GM12878 (cell line): ENCODE measurements around the gene AGPAT2.

Experiments used
- CEBPB ChIP-seq, 2 experiments: fragments of 150-350 bp in 1 of 2; IDR thresholded peaks; 2 replicates each; pipeline ENCODE4 v1.6.1; 2012 to 2014; ENCODE audit warnings: low read depth in 2 of 2, low read length in 2 of 2, borderline replicate concordance in 1 of 2, inconsistent platforms in 1 of 2
- CHD4 ChIP-seq: fragments of 200-600 bp; sonication (generic); IDR thresholded peaks from 2 replicates; pipeline ENCODE4 v1.6.1; 2016; ENCODE audit warnings: mild to moderate bottlenecking
- CREB1 ChIP-seq: IDR thresholded peaks from 2 replicates; pipeline ENCODE4 v1.6.1; 2012; ENCODE audit warnings: low read depth, mild to moderate bottlenecking, inconsistent platforms
- MXI1 ChIP-seq: fragments of 150-350 bp; IDR thresholded peaks from 2 replicates; pipeline ENCODE4 v1.6.1; 2011; ENCODE audit warnings: low read depth, mild to moderate bottlenecking, inconsistent platforms, low read length, improper control_type of control experiment
- NFYB ChIP-seq: IDR thresholded peaks from 2 replicates; pipeline ENCODE4 v1.6.1; 2011; ENCODE audit warnings: low read depth, mild to moderate bottlenecking, low read length, improper control_type of control experiment, moderate library complexity; ENCODE audit not compliant: insufficient read depth
- POLR2A ChIP-seq: IDR thresholded peaks from 2 replicates; pipeline ENCODE4 v1.6.1; 2011; ENCODE audit warnings: low read depth, mild to moderate bottlenecking, low read length
- POLR2AphosphoS5 ChIP-seq: IDR thresholded peaks from 2 replicates; pipeline ENCODE4 v1.6.1; 2011; ENCODE audit warnings: mild to moderate bottlenecking, low read length, inconsistent platforms
- SUPT20H ChIP-seq: IDR thresholded peaks from 2 replicates; pipeline ENCODE4 v1.6.1; 2011; ENCODE audit warnings: low read depth, mild to moderate bottlenecking, low read length, moderate library complexity, borderline replicate concordance; ENCODE audit not compliant: control insufficient read depth
- TAF1 ChIP-seq: IDR thresholded peaks from 2 replicates; pipeline ENCODE4 v1.6.1; 2011; ENCODE audit warnings: mild to moderate bottlenecking, low read depth, low read length, borderline replicate concordance
- TF ChIP-seq, protein P1 (sequence below): IDR thresholded peaks from 2 replicates; pipeline ENCODE4 v1.6.1; 2012; ENCODE audit warnings: improper control_type of control experiment, low read depth, low read length; ENCODE audit not compliant: insufficient replicate concordance
- TF ChIP-seq, protein P2 (sequence below), 3 experiments: IDR thresholded peaks in 2 of 3; conservative IDR thresholded peaks in 1 of 3; 2 replicates each; pipeline ENCODE4 v1.5.1; 2011; ENCODE audit warnings: low read depth in 3 of 3, low read length in 3 of 3, mild to moderate bottlenecking in 3 of 3, control low read depth in 2 of 3, moderate library complexity in 2 of 3, inconsistent platforms in 1 of 3, mixed read lengths in 1 of 3; ENCODE audit not compliant: control insufficient read depth in 2 of 3, insufficient read depth in 1 of 3; ENCODE audit errors: extremely low read depth in 1 of 3

DNA sequence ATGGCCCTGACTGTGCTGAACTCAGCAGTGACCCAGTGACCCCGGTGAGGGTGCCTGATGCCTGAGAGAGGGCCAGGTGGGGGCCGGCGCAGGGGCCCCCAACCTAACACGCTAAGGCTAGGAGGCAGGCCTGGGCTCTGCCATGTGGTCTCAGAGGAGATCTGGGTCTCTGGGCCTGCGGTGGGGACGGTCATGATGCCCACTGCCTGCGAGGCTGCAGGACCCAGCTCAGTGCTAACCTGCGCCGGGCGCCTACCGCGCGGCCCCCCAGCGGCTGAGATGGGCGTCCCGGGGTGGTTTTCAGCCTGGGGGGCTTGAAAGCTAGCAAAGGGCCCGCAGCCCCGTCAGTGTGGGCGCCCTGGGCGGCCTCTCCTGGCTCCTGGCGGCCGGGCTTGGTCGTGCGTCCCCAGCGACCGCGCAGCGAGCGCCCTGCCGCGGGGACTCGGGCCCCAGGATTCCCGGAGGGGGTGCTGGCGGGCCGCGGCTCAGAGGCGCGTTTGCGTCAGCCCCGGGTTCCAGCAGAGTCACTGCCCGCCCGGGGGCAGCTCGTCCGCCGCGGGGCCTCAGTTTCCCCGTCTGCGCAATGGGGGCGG is 22.1 kb downstream of the AGPAT2 start:
- TF ChIP-seq POLR2AphosphoS5 (no peak), CREB1 (no peak), MXI1 (no peak), SUPT20H (no peak), NFYB (no peak), POLR2A (no peak), CEBPB (IDR thresholded peaks at IDR 0.05; ENCODE audit: borderline replicate concordance in 1 of 2, low read depth in 2 of 2, low read length in 2 of 2) (no peak), TAF1 (no peak), CHD4 (no peak)
- TF ChIP-seq, protein P1, sequence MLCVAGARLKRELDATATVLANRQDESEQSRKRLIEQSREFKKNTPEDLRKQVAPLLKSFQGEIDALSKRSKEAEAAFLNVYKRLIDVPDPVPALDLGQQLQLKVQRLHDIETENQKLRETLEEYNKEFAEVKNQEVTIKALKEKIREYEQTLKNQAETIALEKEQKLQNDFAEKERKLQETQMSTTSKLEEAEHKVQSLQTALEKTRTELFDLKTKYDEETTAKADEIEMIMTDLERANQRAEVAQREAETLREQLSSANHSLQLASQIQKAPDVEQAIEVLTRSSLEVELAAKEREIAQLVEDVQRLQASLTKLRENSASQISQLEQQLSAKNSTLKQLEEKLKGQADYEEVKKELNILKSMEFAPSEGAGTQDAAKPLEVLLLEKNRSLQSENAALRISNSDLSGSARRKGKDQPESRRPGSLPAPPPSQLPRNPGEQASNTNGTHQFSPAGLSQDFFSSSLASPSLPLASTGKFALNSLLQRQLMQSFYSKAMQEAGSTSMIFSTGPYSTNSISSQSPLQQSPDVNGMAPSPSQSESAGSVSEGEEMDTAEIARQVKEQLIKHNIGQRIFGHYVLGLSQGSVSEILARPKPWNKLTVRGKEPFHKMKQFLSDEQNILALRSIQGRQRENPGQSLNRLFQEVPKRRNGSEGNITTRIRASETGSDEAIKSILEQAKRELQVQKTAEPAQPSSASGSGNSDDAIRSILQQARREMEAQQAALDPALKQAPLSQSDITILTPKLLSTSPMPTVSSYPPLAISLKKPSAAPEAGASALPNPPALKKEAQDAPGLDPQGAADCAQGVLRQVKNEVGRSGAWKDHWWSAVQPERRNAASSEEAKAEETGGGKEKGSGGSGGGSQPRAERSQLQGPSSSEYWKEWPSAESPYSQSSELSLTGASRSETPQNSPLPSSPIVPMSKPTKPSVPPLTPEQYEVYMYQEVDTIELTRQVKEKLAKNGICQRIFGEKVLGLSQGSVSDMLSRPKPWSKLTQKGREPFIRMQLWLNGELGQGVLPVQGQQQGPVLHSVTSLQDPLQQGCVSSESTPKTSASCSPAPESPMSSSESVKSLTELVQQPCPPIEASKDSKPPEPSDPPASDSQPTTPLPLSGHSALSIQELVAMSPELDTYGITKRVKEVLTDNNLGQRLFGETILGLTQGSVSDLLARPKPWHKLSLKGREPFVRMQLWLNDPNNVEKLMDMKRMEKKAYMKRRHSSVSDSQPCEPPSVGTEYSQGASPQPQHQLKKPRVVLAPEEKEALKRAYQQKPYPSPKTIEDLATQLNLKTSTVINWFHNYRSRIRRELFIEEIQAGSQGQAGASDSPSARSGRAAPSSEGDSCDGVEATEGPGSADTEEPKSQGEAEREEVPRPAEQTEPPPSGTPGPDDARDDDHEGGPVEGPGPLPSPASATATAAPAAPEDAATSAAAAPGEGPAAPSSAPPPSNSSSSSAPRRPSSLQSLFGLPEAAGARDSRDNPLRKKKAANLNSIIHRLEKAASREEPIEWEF: no peak
- TF ChIP-seq, protein P2, sequence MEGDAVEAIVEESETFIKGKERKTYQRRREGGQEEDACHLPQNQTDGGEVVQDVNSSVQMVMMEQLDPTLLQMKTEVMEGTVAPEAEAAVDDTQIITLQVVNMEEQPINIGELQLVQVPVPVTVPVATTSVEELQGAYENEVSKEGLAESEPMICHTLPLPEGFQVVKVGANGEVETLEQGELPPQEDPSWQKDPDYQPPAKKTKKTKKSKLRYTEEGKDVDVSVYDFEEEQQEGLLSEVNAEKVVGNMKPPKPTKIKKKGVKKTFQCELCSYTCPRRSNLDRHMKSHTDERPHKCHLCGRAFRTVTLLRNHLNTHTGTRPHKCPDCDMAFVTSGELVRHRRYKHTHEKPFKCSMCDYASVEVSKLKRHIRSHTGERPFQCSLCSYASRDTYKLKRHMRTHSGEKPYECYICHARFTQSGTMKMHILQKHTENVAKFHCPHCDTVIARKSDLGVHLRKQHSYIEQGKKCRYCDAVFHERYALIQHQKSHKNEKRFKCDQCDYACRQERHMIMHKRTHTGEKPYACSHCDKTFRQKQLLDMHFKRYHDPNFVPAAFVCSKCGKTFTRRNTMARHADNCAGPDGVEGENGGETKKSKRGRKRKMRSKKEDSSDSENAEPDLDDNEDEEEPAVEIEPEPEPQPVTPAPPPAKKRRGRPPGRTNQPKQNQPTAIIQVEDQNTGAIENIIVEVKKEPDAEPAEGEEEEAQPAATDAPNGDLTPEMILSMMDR (IDR thresholded peaks at IDR 0.05 in 2 of 3, conservative IDR thresholded peaks at IDR 0.05 in 1 of 3; ENCODE audit: control insufficient read depth in 2 of 3, extremely low read depth in 1 of 3, insufficient read depth in 1 of 3, low read depth in 3 of 3, low read length in 3 of 3): peak in 2 of 3 experiments; percentile 11 to 13; a peak in 1 of 6 replicates
